ENCODE measurements around the gene TULP1. TPM values are rescaled to one million over a fixed set of nuclear protein-coding genes. Genes with fewer than 3 reads are reported as not detected.

The TULP1 gene
- total RNA-seq, 1 experiment from 2014 or later, result not detected

DNA sequence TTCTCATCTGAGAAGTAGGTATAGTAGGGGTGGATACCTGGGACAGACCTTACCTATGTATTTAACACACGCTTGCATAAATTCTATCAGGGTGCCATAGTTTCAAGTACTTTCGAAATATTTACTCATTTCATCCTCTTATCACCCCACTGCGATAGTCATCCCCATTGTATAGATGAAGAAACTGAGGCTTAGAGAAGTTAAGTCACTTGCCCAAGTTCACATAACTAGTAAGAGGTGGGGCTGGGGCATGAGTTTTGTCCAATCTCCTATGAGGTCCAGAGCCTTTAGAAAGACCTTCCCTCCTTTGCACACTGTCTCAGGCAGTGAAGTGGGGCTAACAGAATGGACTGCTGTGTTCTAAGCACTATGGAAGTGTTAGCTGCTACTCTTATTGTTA lies 6.2 kb downstream of the TULP1 start:
- Histone ChIP-seq H3K4me1 (ENCODE audit: control insufficient read depth in 1 of 2, insufficient read depth in 2 of 2, low read length in 2 of 2) (no peaks in the 10 kb centered on the region; a peak in 1 of 4 replicates), H3K9me3 (ENCODE audit: control insufficient read depth in 1 of 2, insufficient read depth in 1 of 2, low read depth in 1 of 2, low read length in 2 of 2) (no peaks in the 10 kb centered on the region), H4K20me1 (ENCODE audit: insufficient read depth) (no peaks in the 10 kb centered on the region), H3K27ac (ENCODE audit: low read depth, low read length) (no peak overlapping the region), H3K9ac (ENCODE audit: low read length) (no peak overlapping the region), H2AFZ (ENCODE audit: low read depth, low read length, poor library complexity, severe bottlenecking) (no peak overlapping the region), H3K9me2 (ENCODE audit: insufficient read depth) (no peaks in the 10 kb centered on the region), H3K79me2 (ENCODE audit: insufficient read depth, low read length) (no peaks in the 10 kb centered on the region), H3K36me3 (ENCODE audit: control insufficient read depth in 1 of 2, insufficient read depth in 2 of 2, low read length in 2 of 2) (no peaks in the 10 kb centered on the region), H3K4me3 (replicated peaks in 1 of 2; ENCODE audit: low read depth in 1 of 2, low read length in 2 of 2) (no peak overlapping the region), H3K27me3 (ENCODE audit: insufficient read depth, low read length) (no peaks in the 10 kb centered on the region), H3K4me2 (ENCODE audit: low read length) (no peak overlapping the region)
- DNase-seq (ENCODE audit: low read depth, low spot score) (no peak), ATAC-seq (no peak)
- TF ChIP-seq TCF7L2 (IDR thresholded peaks at IDR 0.05; ENCODE audit: borderline replicate concordance, extremely low read depth, insufficient read depth, insufficient read length) (no peak), SP1 (IDR thresholded peaks at IDR 0.05; ENCODE audit: low read depth) (no peak), CBX3 (IDR thresholded peaks at IDR 0.05; ENCODE audit: low read depth) (no peak), SIN3A (IDR thresholded peaks at IDR 0.05; ENCODE audit: low read depth) (no peak), ELF1 (IDR thresholded peaks at IDR 0.05; ENCODE audit: borderline replicate concordance, low read depth) (no peak)
- TF ChIP-seq, protein P1, sequence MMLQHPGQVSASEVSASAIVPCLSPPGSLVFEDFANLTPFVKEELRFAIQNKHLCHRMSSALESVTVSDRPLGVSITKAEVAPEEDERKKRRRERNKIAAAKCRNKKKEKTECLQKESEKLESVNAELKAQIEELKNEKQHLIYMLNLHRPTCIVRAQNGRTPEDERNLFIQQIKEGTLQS (IDR thresholded peaks at IDR 0.05), result no peak
- TF ChIP-seq, protein P2, sequence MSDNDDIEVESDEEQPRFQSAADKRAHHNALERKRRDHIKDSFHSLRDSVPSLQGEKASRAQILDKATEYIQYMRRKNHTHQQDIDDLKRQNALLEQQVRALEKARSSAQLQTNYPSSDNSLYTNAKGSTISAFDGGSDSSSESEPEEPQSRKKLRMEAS (IDR thresholded peaks at IDR 0.05), result no peak
- ChIA-PET CTCF (no interaction called here), POLR2A (no interaction called here), RAD21 (ENCODE audit: low non-redundant PET in 1 of 2, low total read pairs in 2 of 2, uncharacterized antibody in 2 of 2, unreplicated experiment in 2 of 2) (no interaction called here)
- intact Hi-C loops (cut with micrococcal nuclease), result no loop called here
- no TSS peak for BruUV-seq (replicated peaks)

DNA sequence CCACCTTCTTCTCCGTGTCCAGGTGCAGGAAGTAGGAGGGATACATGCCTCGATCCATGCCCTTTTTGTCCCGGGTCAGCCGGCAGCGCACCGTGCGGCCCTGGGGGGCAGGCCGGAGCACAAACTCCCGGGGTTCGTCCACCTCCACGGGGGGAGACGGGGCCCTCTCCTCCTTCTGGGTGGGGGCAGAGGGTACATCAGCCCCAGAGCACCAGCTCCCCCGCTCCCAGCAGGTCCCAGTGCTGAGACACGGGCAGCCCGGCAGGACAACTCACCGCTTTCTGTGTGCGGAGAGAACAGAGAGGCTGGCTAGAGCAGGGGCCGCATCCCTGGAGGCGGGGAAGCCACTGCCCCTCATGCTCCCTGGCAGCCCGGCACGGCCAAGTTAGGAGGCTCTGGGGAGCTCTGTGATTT lies 6.7 kb downstream of the TULP1 start:
- POLR2A ChIA-PET, result no interaction called here
- H3K4me1 ChIP-seq (ENCODE audit: control insufficient read depth in 1 of 2, insufficient read depth in 2 of 2, low read length in 2 of 2), result peaks cover 0 to under 1% of the 10 kb centered on the region in 2 experiments; a peak in 1 of 4 replicates
- TF ChIP-seq ELF1 (IDR thresholded peaks at IDR 0.05; ENCODE audit: borderline replicate concordance, low read depth) (no peak), CBX3 (IDR thresholded peaks at IDR 0.05; ENCODE audit: low read depth) (no peak), RAD21 (IDR thresholded peaks at IDR 0.05; ENCODE audit: low read depth) (no peak), FOSL1 (IDR thresholded peaks at IDR 0.05; ENCODE audit: low read depth) (no peak), SRF (IDR thresholded peaks at IDR 0.05; ENCODE audit: low read depth) (no peak), POLR2AphosphoS5 (IDR thresholded peaks at IDR 0.05; ENCODE audit: low read depth, low read length) (no peak), ZNF274 (IDR thresholded peaks at IDR 0.05; ENCODE audit: low read depth, low read length) (no peak), TCF7L2 (IDR thresholded peaks at IDR 0.05; ENCODE audit: borderline replicate concordance, extremely low read depth, insufficient read depth, insufficient read length) (no peak), YY1 (IDR thresholded peaks at IDR 0.05; ENCODE audit: extremely low read depth, insufficient replicate concordance, low read depth, low read length) (no peak), POLR2A (IDR thresholded peaks at IDR 0.05; ENCODE audit: borderline replicate concordance, extremely low read depth, insufficient read depth, insufficient read length) (no peak)
- TF ChIP-seq, protein P3, sequence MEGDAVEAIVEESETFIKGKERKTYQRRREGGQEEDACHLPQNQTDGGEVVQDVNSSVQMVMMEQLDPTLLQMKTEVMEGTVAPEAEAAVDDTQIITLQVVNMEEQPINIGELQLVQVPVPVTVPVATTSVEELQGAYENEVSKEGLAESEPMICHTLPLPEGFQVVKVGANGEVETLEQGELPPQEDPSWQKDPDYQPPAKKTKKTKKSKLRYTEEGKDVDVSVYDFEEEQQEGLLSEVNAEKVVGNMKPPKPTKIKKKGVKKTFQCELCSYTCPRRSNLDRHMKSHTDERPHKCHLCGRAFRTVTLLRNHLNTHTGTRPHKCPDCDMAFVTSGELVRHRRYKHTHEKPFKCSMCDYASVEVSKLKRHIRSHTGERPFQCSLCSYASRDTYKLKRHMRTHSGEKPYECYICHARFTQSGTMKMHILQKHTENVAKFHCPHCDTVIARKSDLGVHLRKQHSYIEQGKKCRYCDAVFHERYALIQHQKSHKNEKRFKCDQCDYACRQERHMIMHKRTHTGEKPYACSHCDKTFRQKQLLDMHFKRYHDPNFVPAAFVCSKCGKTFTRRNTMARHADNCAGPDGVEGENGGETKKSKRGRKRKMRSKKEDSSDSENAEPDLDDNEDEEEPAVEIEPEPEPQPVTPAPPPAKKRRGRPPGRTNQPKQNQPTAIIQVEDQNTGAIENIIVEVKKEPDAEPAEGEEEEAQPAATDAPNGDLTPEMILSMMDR (IDR thresholded peaks at IDR 0.05 in 2 of 3, conservative IDR thresholded peaks at IDR 0.05 in 1 of 3; ENCODE audit: borderline replicate concordance in 1 of 3, insufficient read depth in 1 of 3, low read depth in 2 of 3, low read length in 2 of 3), result no peak
- H4K20me1 ChIP-seq (ENCODE audit: insufficient read depth), result no peaks in the 10 kb centered on the region
- DNase-seq (ENCODE audit: low read depth, low spot score) (no peak), ATAC-seq (no peak)
- no peak overlapping the region for H3K9ac ChIP-seq (ENCODE audit: low read length)
- intact Hi-C loops (cut with micrococcal nuclease), result no loop called here
- no peak overlapping the region for H3K4me3 ChIP-seq (replicated peaks in 1 of 2; ENCODE audit: low read depth in 1 of 2, low read length in 2 of 2)
- no peak overlapping the region for H3K27ac ChIP-seq (ENCODE audit: low read depth, low read length)
- no peak overlapping the region for H2AFZ ChIP-seq (ENCODE audit: low read depth, low read length, poor library complexity, severe bottlenecking)
- H3K4me2 ChIP-seq (ENCODE audit: low read length), result no peak overlapping the region
- H3K9me2 ChIP-seq (ENCODE audit: insufficient read depth), result no peaks in the 10 kb centered on the region
- H3K36me3 ChIP-seq (ENCODE audit: control insufficient read depth in 1 of 2, insufficient read depth in 2 of 2, low read length in 2 of 2), result no peaks in the 10 kb centered on the region
- no peaks in the 10 kb centered on the region for H3K79me2 ChIP-seq (ENCODE audit: insufficient read depth, low read length)
- no peaks in the 10 kb centered on the region for H3K9me3 ChIP-seq (ENCODE audit: control insufficient read depth in 1 of 2, insufficient read depth in 1 of 2, low read depth in 1 of 2, low read length in 2 of 2)
- no peaks in the 10 kb centered on the region for H3K27me3 ChIP-seq (ENCODE audit: insufficient read depth, low read length)
- RAD21 ChIA-PET (ENCODE audit: low non-redundant PET in 1 of 2, low total read pairs in 2 of 2, uncharacterized antibody in 2 of 2, unreplicated experiment in 2 of 2), result no interaction called here
- no TSS peak for BruUV-seq (replicated peaks)
- CTCF ChIA-PET, result interaction anchor here (0.8 kb wide), 1 partner anchor 17 kb away, joined by 3 read pairs; no protein-coding TSS in a partner anchor

Data from HCT116 (cell line).